ENCODE data around the gene PHF19. TPM values are rescaled to one million over a fixed set of nuclear protein-coding genes. Genes with fewer than 3 reads are reported as not detected.

PHF19 gene
- polyA plus RNA-seq, 2 of the 4 experiments (the other 2 are of a cell fraction), result 50.7 to 102 TPM

- TF ChIP-seq HES2 (IDR thresholded peaks at IDR 0.05) (no peak), KDM1A (IDR thresholded peaks at IDR 0.05; ENCODE audit: low read depth) (no peak), FOSL2 (IDR thresholded peaks at IDR 0.05) (no peak), FOSL2 (CRISPR knock-in tag; IDR thresholded peaks at IDR 0.05) (no peak), HOXA7 (CRISPR knock-in tag; IDR thresholded peaks at IDR 0.05) (no peak)
Observed at GRCh38 chr9:120920806-120921178, 43.8 kb upstream of the PHF19 start (continued).

- no peaks in the 10 kb centered on the region for H3K9me3 ChIP-seq
- no peak overlapping the region for H3K4me2 ChIP-seq
- ATAC-seq (peak in 1 of 2 experiments; percentile 25; a peak in 2 of 6 replicates), DNase-seq (ENCODE audit: low read depth in 1 of 2, low spot score in 1 of 2) (no peak), FAIRE-seq (no peak)
- WGBS (ENCODE audit: missing lambda C conversion rate), result 82% methylated on average over 6 of the region's 6 CpGs
- ChIA-PET POLR2A (interaction anchor here (0.5 to 1.8 kb wide), 2 partner anchors 9 to 69 kb away, joined by 3 to 7 read pairs; no protein-coding TSS in a partner anchor), CTCF (interaction anchor here (0.6 to 10.4 kb wide), 5 partner anchors 9 to 45 kb away, joined by 3 to 66 read pairs (median 3); no protein-coding TSS in a partner anchor)
- H3K4me1 ChIP-seq, result peaks cover 3% of the 10 kb centered on the region; the same call in 1 of the 3 replicates
- TF ChIP-seq SMC3 (IDR thresholded peaks at IDR 0.05), result no peak
- no peak for TF ChIP-seq CTCF (IDR thresholded peaks at IDR 0.05)
- TF ChIP-seq CBX2 (IDR thresholded peaks at IDR 0.05; ENCODE audit: borderline replicate concordance, low read depth), result no peak
- TF ChIP-seq POLR2A (IDR thresholded peaks at IDR 0.05; ENCODE audit: low read length), result no peak
- TF ChIP-seq FOSB (CRISPR knock-in tag; IDR thresholded peaks at IDR 0.05), result no peak
- no peak for TF ChIP-seq HOXA7 (CRISPR knock-in tag; IDR thresholded peaks at IDR 0.05)
- TF ChIP-seq TFCP2L1 (CRISPR knock-in tag; IDR thresholded peaks at IDR 0.05), result no peak
- TF ChIP-seq HDAC2 (IDR thresholded peaks at IDR 0.05), result no peak
- TF ChIP-seq SREBF2 (IDR thresholded peaks at IDR 0.05), result no peak
- no peak for TF ChIP-seq REST (IDR thresholded peaks at IDR 0.05)
- no peak for TF ChIP-seq RAD21 (conservative IDR thresholded peaks at IDR 0.05 in 1 of 2, IDR thresholded peaks at IDR 0.05 in 1 of 2)
- no peak for TF ChIP-seq RNF2 (IDR thresholded peaks at IDR 0.05; ENCODE audit: borderline replicate concordance, low read depth)
- no peak for TF ChIP-seq TP53 (CRISPR knock-in tag; IDR thresholded peaks at IDR 0.05)
- no peak for TF ChIP-seq EP300 (IDR thresholded peaks at IDR 0.05)
- TF ChIP-seq ATOH8 (CRISPR knock-in tag; IDR thresholded peaks at IDR 0.05; ENCODE audit: low read depth), result no peak
- TF ChIP-seq GATA3 (IDR thresholded peaks at IDR 0.05; ENCODE audit: borderline replicate concordance), result no peak
- H3K27ac ChIP-seq, result peak overlapping the region in 1 of 2 experiments; percentile 6; a peak in 1 of 6 replicates
- no peak overlapping the region for H3K4me3 ChIP-seq
Observed at GRCh38 chr9:120919843-120920805, 43.1 kb upstream of the PHF19 start.
